GM23338 (cell line): ENCODE results near the gene ZNF23.

Experiments
- CREB1 ChIP-seq: fragments of 250-450 bp; sonication (Bioruptor Pico); IDR thresholded peaks from 2 replicates; pipeline ENCODE4 v1.5.0; 2020; ENCODE audit warnings: low read depth, mild to moderate bottlenecking, moderate library complexity
- EZH2 ChIP-seq: fragments of 200-600 bp; sonication (generic); IDR thresholded peaks from one replicate; pipeline ENCODE4 v1.8.0; 2017; ENCODE audit warnings: antibody characterized with exemption, mild to moderate bottlenecking, low read depth; ENCODE audit not compliant: unreplicated experiment
- EZH2phosphoT487 ChIP-seq: fragments of 200-600 bp; sonication (generic); IDR thresholded peaks from one replicate; pipeline ENCODE4 v1.8.1; 2018; ENCODE audit warnings: antibody characterized with exemption; ENCODE audit not compliant: unreplicated experiment
- POLR2AphosphoS5 ChIP-seq: IDR thresholded peaks from 2 replicates; pipeline ENCODE4 v1.6.1; 2016; ENCODE audit warnings: antibody characterized with exemption, low read depth
- TF ChIP-seq, protein P1 (sequence below), 2 experiments: fragments of 200-600 bp in 1 of 2; sonication (generic) in 1 of 2; conservative IDR thresholded peaks; 2 replicates each; pipeline versions ENCODE4 v1.5.1 to v1.6.1; 2016 to 2017; ENCODE audit warnings: antibody characterized with exemption in 2 of 2, low read depth in 2 of 2, mild to moderate bottlenecking in 2 of 2, moderate library complexity in 1 of 2
- TF ChIP-seq, protein P2 (sequence below): IDR thresholded peaks from 2 replicates; pipeline ENCODE4 v1.6.1; 2016; ENCODE audit warnings: antibody characterized with exemption
- TF ChIP-seq, protein P3 (sequence below): IDR thresholded peaks from one replicate; pipeline ENCODE4 v1.6.1; 2018; ENCODE audit warnings: antibody characterized with exemption; ENCODE audit not compliant: unreplicated experiment

DNA sequence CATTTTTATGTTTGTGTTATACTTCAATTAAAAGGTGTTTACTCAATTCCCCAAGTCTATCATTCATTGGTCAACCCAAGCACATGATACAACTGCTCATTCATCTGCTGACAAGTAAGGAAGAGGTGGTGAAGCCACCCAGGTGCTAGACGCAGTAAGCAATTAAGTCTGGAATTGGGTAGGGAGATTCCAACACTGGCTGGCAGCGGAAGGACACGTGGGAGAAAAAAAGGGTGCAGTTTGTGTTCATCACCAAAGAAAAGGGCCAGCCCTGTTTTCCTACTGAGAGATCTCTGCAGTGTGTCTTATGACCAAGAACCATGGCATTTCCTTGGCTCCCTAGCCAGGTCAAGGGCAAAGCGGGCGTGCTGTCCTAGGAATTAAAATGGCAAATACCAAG, 11.8 kb upstream of the ZNF23 start:
- TF ChIP-seq, protein P1, sequence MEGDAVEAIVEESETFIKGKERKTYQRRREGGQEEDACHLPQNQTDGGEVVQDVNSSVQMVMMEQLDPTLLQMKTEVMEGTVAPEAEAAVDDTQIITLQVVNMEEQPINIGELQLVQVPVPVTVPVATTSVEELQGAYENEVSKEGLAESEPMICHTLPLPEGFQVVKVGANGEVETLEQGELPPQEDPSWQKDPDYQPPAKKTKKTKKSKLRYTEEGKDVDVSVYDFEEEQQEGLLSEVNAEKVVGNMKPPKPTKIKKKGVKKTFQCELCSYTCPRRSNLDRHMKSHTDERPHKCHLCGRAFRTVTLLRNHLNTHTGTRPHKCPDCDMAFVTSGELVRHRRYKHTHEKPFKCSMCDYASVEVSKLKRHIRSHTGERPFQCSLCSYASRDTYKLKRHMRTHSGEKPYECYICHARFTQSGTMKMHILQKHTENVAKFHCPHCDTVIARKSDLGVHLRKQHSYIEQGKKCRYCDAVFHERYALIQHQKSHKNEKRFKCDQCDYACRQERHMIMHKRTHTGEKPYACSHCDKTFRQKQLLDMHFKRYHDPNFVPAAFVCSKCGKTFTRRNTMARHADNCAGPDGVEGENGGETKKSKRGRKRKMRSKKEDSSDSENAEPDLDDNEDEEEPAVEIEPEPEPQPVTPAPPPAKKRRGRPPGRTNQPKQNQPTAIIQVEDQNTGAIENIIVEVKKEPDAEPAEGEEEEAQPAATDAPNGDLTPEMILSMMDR (conservative IDR thresholded peaks at IDR 0.05; ENCODE audit: low read depth in 2 of 2): no peak
- TF ChIP-seq, protein P2, sequence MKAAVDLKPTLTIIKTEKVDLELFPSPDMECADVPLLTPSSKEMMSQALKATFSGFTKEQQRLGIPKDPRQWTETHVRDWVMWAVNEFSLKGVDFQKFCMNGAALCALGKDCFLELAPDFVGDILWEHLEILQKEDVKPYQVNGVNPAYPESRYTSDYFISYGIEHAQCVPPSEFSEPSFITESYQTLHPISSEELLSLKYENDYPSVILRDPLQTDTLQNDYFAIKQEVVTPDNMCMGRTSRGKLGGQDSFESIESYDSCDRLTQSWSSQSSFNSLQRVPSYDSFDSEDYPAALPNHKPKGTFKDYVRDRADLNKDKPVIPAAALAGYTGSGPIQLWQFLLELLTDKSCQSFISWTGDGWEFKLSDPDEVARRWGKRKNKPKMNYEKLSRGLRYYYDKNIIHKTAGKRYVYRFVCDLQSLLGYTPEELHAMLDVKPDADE: no peak
- TF ChIP-seq EZH2phosphoT487 (no peak), EZH2 (no peak), POLR2AphosphoS5 (no peak), CREB1 (CRISPR knock-in tag) (no peak)
- TF ChIP-seq, protein P3, sequence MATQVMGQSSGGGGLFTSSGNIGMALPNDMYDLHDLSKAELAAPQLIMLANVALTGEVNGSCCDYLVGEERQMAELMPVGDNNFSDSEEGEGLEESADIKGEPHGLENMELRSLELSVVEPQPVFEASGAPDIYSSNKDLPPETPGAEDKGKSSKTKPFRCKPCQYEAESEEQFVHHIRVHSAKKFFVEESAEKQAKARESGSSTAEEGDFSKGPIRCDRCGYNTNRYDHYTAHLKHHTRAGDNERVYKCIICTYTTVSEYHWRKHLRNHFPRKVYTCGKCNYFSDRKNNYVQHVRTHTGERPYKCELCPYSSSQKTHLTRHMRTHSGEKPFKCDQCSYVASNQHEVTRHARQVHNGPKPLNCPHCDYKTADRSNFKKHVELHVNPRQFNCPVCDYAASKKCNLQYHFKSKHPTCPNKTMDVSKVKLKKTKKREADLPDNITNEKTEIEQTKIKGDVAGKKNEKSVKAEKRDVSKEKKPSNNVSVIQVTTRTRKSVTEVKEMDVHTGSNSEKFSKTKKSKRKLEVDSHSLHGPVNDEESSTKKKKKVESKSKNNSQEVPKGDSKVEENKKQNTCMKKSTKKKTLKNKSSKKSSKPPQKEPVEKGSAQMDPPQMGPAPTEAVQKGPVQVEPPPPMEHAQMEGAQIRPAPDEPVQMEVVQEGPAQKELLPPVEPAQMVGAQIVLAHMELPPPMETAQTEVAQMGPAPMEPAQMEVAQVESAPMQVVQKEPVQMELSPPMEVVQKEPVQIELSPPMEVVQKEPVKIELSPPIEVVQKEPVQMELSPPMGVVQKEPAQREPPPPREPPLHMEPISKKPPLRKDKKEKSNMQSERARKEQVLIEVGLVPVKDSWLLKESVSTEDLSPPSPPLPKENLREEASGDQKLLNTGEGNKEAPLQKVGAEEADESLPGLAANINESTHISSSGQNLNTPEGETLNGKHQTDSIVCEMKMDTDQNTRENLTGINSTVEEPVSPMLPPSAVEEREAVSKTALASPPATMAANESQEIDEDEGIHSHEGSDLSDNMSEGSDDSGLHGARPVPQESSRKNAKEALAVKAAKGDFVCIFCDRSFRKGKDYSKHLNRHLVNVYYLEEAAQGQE: no peak
